HUES6 (cell line): ENCODE measurements around the gene GEN1.
"Not testable (repeated sequence)": the region's sequence is repeated elsewhere in the genome, so short reads cannot be mapped to it uniquely, and the experiment has no call there.

Source experiments
- H3K27ac ChIP-seq: 2 replicates; pipeline ENCODE4 v1.7.0; 2013; ENCODE audit warnings: low read depth, mild to moderate bottlenecking, low read length, inconsistent platforms
- H3K27me3 ChIP-seq: 2 replicates; pipeline ENCODE4 v1.6.1; 2013; ENCODE audit warnings: low read length; ENCODE audit not compliant: control insufficient read depth, insufficient read depth
- H3K36me3 ChIP-seq: 2 replicates; pipeline ENCODE4 v1.6.1; 2013; ENCODE audit warnings: low read length; ENCODE audit not compliant: control insufficient read depth, insufficient read depth
- H3K4me1 ChIP-seq: 2 replicates; pipeline ENCODE4 v1.6.1; 2013; ENCODE audit warnings: low read length; ENCODE audit not compliant: control insufficient read depth, insufficient read depth
- H3K4me3 ChIP-seq: 2 replicates; pipeline ENCODE4 v1.5.1; 2013; ENCODE audit warnings: low read depth, low read length
- H3K9ac ChIP-seq: one replicate; pipeline ENCODE4 v1.6.1; 2013; ENCODE audit warnings: mild to moderate bottlenecking, low read length
- H3K9me3 ChIP-seq: 2 replicates; pipeline ENCODE4 v1.6.1; 2013; ENCODE audit warnings: low read depth, low read length; ENCODE audit not compliant: control insufficient read depth, insufficient read depth

The GEN1 gene

DNA sequence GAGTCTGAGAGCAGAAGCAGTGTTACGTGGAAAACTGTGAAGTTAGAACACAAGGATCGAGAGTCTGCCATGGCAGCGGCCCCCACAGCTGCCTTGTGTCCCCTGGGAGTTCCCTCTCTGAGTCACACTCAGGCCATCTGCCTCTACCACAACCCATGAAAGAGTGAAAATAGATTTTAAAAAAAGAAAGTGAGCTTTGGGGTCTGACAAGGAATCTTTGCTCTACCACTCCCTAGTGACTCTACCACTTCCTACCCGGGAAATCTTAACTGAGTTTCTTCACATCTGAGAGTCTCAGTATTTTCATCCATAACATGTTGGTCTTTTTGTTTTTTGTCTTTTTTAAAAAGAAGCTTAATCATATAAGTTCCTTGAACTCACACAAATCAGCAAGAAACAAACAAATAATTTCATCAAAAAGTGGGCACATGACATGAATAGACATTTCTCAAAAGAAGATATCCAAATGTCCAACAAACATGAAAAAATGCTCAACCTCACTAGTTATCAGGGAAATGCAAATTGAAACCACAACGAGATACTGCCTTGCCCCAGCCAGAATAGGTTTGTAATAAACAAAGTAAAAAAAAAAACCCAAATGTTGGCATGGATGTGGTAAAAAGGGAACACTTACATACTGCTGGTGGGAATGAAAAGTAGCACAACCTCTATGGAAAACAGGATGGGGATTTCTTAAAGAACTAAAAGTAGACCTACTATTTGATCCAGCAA lies 60.0 kb downstream of the GEN1 start:
- Histone ChIP-seq H3K4me1 (peaks cover 27% of the 10 kb centered on the region), H3K27me3 (no peaks in the 10 kb centered on the region), H3K9me3 (no peaks in the 10 kb centered on the region), H3K4me3 (no peak overlapping the region), H3K36me3 (no peaks in the 10 kb centered on the region), H3K9ac (no peak overlapping the region), H3K27ac (no peak overlapping the region)

GRCh38 chr2:17814601-17815000 lies 60.7 kb downstream of the GEN1 start:
- no peak overlapping the region for H3K9ac ChIP-seq
- H3K27ac ChIP-seq, result no peak overlapping the region
- no peak overlapping the region for H3K4me3 ChIP-seq
- H3K4me1 ChIP-seq, result peaks cover 27% of the 10 kb centered on the region
- no peaks in the 10 kb centered on the region for H3K9me3 ChIP-seq
- no peaks in the 10 kb centered on the region for H3K36me3 ChIP-seq
- no peaks in the 10 kb centered on the region for H3K27me3 ChIP-seq

- Histone ChIP-seq H3K9ac (peak overlapping the region; percentile 53), H3K27me3 (no peaks in the 10 kb centered on the region), H3K4me1 (peaks cover 27% of the 10 kb centered on the region), H3K36me3 (no peaks in the 10 kb centered on the region), H3K4me3 (no peak overlapping the region), H3K27ac (peak overlapping the region; percentile 35; the same call in 1 of the 2 replicates), H3K9me3 (no peaks in the 10 kb centered on the region)
Observed at GRCh38 chr2:17815468-17816184, 61.7 kb downstream of the GEN1 start.

- Histone ChIP-seq H3K9ac (peak within 1 kb of the TSS; percentile 53), H3K36me3 (no peaks in the 10 kb centered on the region), H3K27ac (peak within 1 kb of the TSS; percentile 35; the same call in 1 of the 2 replicates), H3K4me3 (no peak within 1 kb of the TSS; the same call in 1 of the 2 replicates), H3K9me3 (no peaks in the 10 kb centered on the region), H3K4me1 (peaks cover 28% of the 10 kb centered on the region), H3K27me3 (no peaks in the 10 kb centered on the region)
Observed at GRCh38 chr2:17816396-17817245, 62.7 kb downstream of the GEN1 start, which contains the start of gene MSGN1. Gene MSGN1 (plus strand): TSS chr2:17816460. CDS start chr2:17816519, 59 bp downstream.

GRCh38 chr2:17818235-17818815 lies 64.4 kb downstream of the GEN1 start:
- H3K27me3 ChIP-seq, result no peaks in the 10 kb centered on the region
- H3K9me3 ChIP-seq, result no peaks in the 10 kb centered on the region
- no peak overlapping the region for H3K27ac ChIP-seq
- no peak overlapping the region; the same call in 1 of the 2 replicates for H3K4me3 ChIP-seq
- peaks cover 35% of the 10 kb centered on the region for H3K4me1 ChIP-seq
- no peaks in the 10 kb centered on the region for H3K36me3 ChIP-seq
- H3K9ac ChIP-seq, result no peak overlapping the region

- Histone ChIP-seq H3K4me1 (peaks cover 23% of the 10 kb centered on the region; the same call in 1 of the 2 replicates), H3K27ac (no peak overlapping the region), H3K4me3 (no peak overlapping the region), H3K9me3 (no peaks in the 10 kb centered on the region), H3K9ac (no peak overlapping the region), H3K36me3 (no peaks in the 10 kb centered on the region), H3K27me3 (peaks cover 2% of the 10 kb centered on the region; the same call in 1 of the 2 replicates)
Observed at GRCh38 chr2:17821080-17821479, 67.1 kb downstream of the GEN1 start.

DNA sequence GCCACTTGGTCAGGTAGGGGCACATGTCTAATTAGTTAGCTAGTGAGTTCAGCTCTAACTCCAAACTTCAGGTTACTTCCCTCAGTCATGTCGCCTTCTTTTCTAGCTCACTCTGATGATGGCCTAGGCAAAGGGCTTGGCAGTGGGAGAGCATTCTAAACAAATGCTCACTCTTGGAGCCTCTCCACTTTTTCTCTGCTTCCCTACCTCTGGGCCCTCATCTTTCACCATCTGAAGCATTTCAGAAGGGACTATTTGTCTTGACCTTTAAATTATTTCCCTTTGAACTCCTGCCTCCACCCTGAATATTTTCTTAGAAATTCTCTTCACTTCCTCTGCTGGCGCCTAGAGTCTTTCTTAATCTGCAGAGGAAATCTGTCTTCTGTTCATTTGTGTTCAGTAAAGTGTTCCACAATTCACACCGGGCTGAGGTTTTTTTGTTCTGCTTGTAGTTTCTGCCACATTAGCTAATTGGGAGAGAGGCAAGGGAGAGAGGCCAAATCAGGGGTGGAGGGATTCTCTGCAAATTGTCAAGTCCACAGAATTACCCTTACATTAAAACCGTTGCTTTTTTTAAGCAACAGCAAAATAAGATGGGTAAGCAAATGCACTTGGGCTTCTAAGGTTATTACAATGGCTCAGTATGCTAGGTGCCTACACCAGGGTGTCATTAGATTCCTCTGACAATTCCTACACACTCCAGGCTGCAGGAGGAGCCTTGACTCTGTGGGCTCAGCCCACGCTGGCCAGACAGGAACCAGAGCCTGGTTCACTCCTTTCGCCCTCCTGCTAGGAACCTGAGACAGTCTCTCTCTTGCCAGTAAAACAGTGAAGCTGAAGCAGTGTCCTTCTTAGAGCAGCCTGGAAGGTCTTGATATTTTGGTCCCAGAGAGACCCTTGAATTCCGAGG lies 67.9 kb downstream of the GEN1 start:
- Histone ChIP-seq H3K4me1 (peaks cover 19% of the 10 kb centered on the region; the same call in 1 of the 2 replicates), H3K4me3 (no peak overlapping the region), H3K36me3 (no peaks in the 10 kb centered on the region), H3K27me3 (peaks cover 3% of the 10 kb centered on the region; the same call in 1 of the 2 replicates), H3K27ac (no peak overlapping the region; the same call in 1 of the 2 replicates), H3K9ac (no peak overlapping the region), H3K9me3 (no peaks in the 10 kb centered on the region)

GRCh38 chr2:17822445-17823117 lies 68.6 kb downstream of the GEN1 start:
- Histone ChIP-seq H3K4me3 (no peak overlapping the region), H3K36me3 (no peaks in the 10 kb centered on the region), H3K9ac (no peak overlapping the region), H3K9me3 (no peaks in the 10 kb centered on the region), H3K27me3 (peaks cover 3% of the 10 kb centered on the region; the same call in 1 of the 2 replicates), H3K4me1 (peaks cover 16% of the 10 kb centered on the region), H3K27ac (no peak overlapping the region)

DNA sequence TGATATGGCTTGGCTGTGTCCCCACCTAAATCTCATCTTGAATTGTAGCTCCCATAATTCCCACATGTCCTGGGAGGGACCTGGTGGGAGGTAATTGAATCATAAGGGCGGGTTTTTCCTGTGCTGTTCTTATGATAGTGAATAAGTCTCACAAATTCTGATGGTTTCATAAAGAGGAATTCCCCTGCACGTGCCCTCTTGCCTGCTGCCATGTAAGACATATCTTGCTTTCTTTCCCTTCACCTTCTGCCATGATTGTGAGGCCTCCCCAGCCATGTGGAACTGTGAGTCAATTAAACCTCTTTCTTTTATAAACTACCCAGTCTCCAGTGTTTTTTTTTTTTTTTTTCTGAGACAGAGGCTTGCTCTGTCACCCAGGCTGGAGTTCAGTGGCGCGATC lies 69.7 kb downstream of the GEN1 start:
- H3K9me3 ChIP-seq, H3K27ac ChIP-seq, H3K9ac ChIP-seq, H3K4me3 ChIP-seq, H3K36me3 ChIP-seq, H3K27me3 ChIP-seq: not testable (repeated sequence)
- H3K4me1 ChIP-seq, result peaks cover 22% of the 10 kb centered on the region
